RWPE2 (cell line): ENCODE measurements around the gene MYL3.
A peak's percentile ranks its signal among the peaks of the same experiment; 100 is the strongest.

Experiments used
- ATAC-seq: fragments of 200-7000 bp; cut with Tn5 transposase; 3 replicates; pipeline ENCODE4 v1.9.1; 2021; ENCODE audit warnings: low read depth
- DNase-seq: peaks from one replicate; pipeline ENCODE4 v3.0.0-alpha.2; 2020; ENCODE audit warnings: low spot score
- H3K27ac ChIP-seq: fragments of 450-650 bp; 2 replicates; pipeline ENCODE4 v1.5.1; 2017; ENCODE audit warnings: mild to moderate bottlenecking; ENCODE audit not compliant: poor library complexity, severe bottlenecking
- H3K27me3 ChIP-seq: fragments of 250-450 bp; sonication (Bioruptor Pico); 2 replicates; pipeline ENCODE4 v1.5.1; 2021; ENCODE audit warnings: mild to moderate bottlenecking, moderate library complexity; ENCODE audit not compliant: insufficient read depth, poor library complexity, severe bottlenecking
- H3K36me3 ChIP-seq: fragments of 250-450 bp; sonication (Bioruptor Pico); 2 replicates; pipeline ENCODE4 v1.5.1; 2020; ENCODE audit warnings: low read depth, mild to moderate bottlenecking, moderate library complexity
- H3K4me1 ChIP-seq: fragments of 250-450 bp; sonication (Bioruptor Pico); 2 replicates; pipeline ENCODE4 v1.5.1; 2021; ENCODE audit warnings: mild to moderate bottlenecking, moderate library complexity; ENCODE audit not compliant: insufficient read depth, poor library complexity, severe bottlenecking
- H3K4me3 ChIP-seq: fragments of 250-450 bp; sonication (Bioruptor Pico); 2 replicates; pipeline ENCODE4 v1.5.1; 2021; ENCODE audit warnings: mild to moderate bottlenecking, moderate library complexity; ENCODE audit not compliant: severe bottlenecking
- H3K9me3 ChIP-seq: fragments of 250-450 bp; sonication (Bioruptor Pico); 2 replicates; pipeline ENCODE4 v1.5.1; 2021; ENCODE audit warnings: mild to moderate bottlenecking, moderate library complexity; ENCODE audit not compliant: severe bottlenecking
- TF ChIP-seq, protein P1 (sequence below): fragments of 450-650 bp; IDR thresholded peaks from one replicate; pipeline ENCODE4 v1.5.1; 2017; ENCODE audit warnings: mild to moderate bottlenecking, moderate library complexity; ENCODE audit not compliant: poor library complexity, severe bottlenecking

The MYL3 gene

GRCh38 chr3:46864061-46864881 is 1.0 kb upstream of the MYL3 start:
- no peak for ATAC-seq
- H3K27ac ChIP-seq, result no peak overlapping the region
- H3K9me3 ChIP-seq, result no peaks in the 10 kb centered on the region
- peak; percentile 25 for DNase-seq
- H3K27me3 ChIP-seq, result no peaks in the 10 kb centered on the region
- no peak overlapping the region for H3K4me3 ChIP-seq
- TF ChIP-seq, protein P1, sequence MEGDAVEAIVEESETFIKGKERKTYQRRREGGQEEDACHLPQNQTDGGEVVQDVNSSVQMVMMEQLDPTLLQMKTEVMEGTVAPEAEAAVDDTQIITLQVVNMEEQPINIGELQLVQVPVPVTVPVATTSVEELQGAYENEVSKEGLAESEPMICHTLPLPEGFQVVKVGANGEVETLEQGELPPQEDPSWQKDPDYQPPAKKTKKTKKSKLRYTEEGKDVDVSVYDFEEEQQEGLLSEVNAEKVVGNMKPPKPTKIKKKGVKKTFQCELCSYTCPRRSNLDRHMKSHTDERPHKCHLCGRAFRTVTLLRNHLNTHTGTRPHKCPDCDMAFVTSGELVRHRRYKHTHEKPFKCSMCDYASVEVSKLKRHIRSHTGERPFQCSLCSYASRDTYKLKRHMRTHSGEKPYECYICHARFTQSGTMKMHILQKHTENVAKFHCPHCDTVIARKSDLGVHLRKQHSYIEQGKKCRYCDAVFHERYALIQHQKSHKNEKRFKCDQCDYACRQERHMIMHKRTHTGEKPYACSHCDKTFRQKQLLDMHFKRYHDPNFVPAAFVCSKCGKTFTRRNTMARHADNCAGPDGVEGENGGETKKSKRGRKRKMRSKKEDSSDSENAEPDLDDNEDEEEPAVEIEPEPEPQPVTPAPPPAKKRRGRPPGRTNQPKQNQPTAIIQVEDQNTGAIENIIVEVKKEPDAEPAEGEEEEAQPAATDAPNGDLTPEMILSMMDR, result no peak
- H3K36me3 ChIP-seq, result no peaks in the 10 kb centered on the region
- H3K4me1 ChIP-seq, result no peaks in the 10 kb centered on the region

- Histone ChIP-seq H3K9me3 (no peaks in the 10 kb centered on the region), H3K4me3 (no peak overlapping the region), H3K36me3 (no peaks in the 10 kb centered on the region), H3K27ac (no peak overlapping the region), H3K27me3 (no peaks in the 10 kb centered on the region), H3K4me1 (no peaks in the 10 kb centered on the region)
- TF ChIP-seq, protein P1, result no peak
- DNase-seq (peak; percentile 24), ATAC-seq (no peak)
These were observed 747 bp downstream of the MYL3 start for GRCh38 chr3:46862369-46863025.

GRCh38 chr3:46861605-46862368 is 1.5 kb downstream of the MYL3 start:
- Histone ChIP-seq H3K4me1 (no peaks in the 10 kb centered on the region), H3K36me3 (no peaks in the 10 kb centered on the region), H3K4me3 (no peak overlapping the region), H3K9me3 (no peaks in the 10 kb centered on the region), H3K27me3 (no peaks in the 10 kb centered on the region), H3K27ac (no peak overlapping the region)
- ATAC-seq, result no peak
- DNase-seq, result peak; percentile 45
- TF ChIP-seq, protein P1, result no peak

- Histone ChIP-seq H3K36me3 (no peaks in the 10 kb centered on the region), H3K27me3 (no peaks in the 10 kb centered on the region), H3K27ac (no peak overlapping the region), H3K4me1 (no peaks in the 10 kb centered on the region), H3K4me3 (no peak overlapping the region), H3K9me3 (no peaks in the 10 kb centered on the region)
- DNase-seq, result peak; percentile 33
- ATAC-seq, result no peak
- TF ChIP-seq, protein P1, result no peak
These were observed 2.2 kb downstream of the MYL3 start for GRCh38 chr3:46860810-46861604.
